Left kidney (tissue), 8 donors: ENCODE data around the gene RNU2-63P. TPM values are rescaled to one million over a fixed set of nuclear protein-coding genes. Genes with fewer than 3 reads are reported as not detected.
"Not testable (repeated sequence)": the region's sequence is repeated elsewhere in the genome, so short reads cannot be mapped to it uniquely, and the experiment has no call there.

Source experiments
- DNase-seq: peaks from one replicate; pipeline ENCODE4 v3.0.0-alpha.2; 2013
- long read RNA-seq, 8 donors: transcript quantifications; one replicate each; lab custom pipeline, GENCODE V29; 2026
- polyA plus RNA-seq: library from polyadenylated mRNA; unstranded; fragments of 120-200 nt; gene quantifications from one replicate; pipeline ENCODE4 v1.2.1, GENCODE V29; 2013; ENCODE audit not compliant: insufficient read length

Gene RNU2-63P
- polyA plus RNA-seq: not detected
- long read RNA-seq, donor 1, partial matches to known transcripts: 0 of 1 reads
- long read RNA-seq, donor 1, other reads (novel, unspliced or antisense): 0 of 1 reads
- long read RNA-seq, donor 2: 0 reads
- long read RNA-seq, donor 3: 0 reads
- long read RNA-seq, donor 4, partial matches to known transcripts: 0 of 1 reads
- long read RNA-seq, donor 4, other reads (novel, unspliced or antisense): 0 of 1 reads
- long read RNA-seq, donor 5, partial matches to known transcripts: 0 of 1 reads
- long read RNA-seq, donor 5, other reads (novel, unspliced or antisense): 0 of 1 reads
- long read RNA-seq, donor 6, partial matches to known transcripts: 0 of 1 reads
- long read RNA-seq, donor 6, other reads (novel, unspliced or antisense): 0 of 1 reads
- long read RNA-seq, donor 7, partial matches to known transcripts: 0 of 2 reads
- long read RNA-seq, donor 7, other reads (novel, unspliced or antisense): 0 of 2 reads
- long read RNA-seq, donor 8: 0 reads

DNA sequence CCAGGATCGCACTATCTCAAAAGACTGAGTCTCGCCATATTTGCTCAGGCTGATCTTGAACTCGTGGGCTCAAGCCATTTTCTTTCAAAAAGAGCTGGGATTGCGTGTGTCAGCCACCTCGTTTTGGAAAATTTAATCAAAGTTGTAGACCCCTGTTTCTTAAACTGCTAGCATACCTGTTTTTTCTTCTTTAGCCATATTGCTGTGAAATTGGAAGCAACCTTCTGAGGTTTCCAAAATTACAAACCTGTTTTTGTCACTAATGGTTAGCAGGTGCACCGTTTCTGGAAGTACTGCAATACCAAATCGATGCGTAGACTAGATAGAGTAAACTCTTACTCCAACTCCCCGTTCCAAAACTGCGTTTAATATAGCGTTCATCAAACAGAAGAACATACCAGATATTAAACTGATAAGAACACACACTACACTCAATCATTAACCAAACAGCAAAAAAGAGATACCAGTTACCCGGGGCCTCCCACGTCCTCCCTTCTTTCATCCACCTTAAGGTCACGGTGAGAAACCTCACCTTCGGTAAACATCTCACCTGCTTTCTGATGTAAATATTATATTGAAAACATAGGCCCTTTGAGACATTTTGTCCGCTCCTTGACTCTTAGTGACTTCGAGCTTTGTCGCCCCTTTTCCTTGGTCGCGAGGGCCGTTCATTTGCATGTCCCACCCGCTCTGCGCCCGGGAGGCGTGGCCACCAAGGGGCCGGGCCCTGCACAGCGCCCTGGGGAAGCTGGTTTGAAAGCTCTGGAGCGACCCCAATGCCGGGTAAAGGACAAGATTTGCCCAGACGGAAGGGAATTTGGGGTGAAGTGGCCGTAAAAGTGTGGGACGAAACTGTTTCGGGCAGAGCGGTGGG is at the start of gene RNU2-63P:
TSS of gene RNU2-63P (minus strand) at position 462 of the 874 bp plus-strand sequence.
- peak; percentile 79 for DNase-seq

DNA sequence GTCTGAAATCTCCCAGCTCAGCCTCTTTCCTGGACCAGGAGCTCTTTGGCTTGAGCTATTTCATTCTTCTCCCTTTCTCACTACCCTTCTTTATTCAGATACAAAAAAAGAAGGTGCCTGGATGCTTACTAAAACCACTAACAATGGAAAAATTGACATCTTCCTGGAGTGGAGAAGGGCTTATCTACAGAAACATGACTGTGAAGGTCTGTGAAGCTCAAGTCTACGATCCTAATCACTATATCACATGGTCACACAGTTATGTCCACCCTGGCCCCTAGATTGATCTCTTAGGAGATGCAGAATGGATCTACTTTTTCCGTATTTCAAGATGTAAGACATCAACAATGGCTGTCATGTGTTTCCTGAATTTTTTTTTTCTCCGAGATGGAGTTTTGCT is 44.9 kb upstream of the RNU2-63P start:
- no peak for DNase-seq

GRCh38 chr2:88060907-88061275 is 44.5 kb upstream of the RNU2-63P start:
- no peak for DNase-seq

- no peak for DNase-seq
These were observed 43.9 kb upstream of the RNU2-63P start for GRCh38 chr2:88059979-88060906.

- DNase-seq: no peak
These were observed 41.8 kb upstream of the RNU2-63P start for GRCh38 chr2:88058191-88058590.

DNA sequence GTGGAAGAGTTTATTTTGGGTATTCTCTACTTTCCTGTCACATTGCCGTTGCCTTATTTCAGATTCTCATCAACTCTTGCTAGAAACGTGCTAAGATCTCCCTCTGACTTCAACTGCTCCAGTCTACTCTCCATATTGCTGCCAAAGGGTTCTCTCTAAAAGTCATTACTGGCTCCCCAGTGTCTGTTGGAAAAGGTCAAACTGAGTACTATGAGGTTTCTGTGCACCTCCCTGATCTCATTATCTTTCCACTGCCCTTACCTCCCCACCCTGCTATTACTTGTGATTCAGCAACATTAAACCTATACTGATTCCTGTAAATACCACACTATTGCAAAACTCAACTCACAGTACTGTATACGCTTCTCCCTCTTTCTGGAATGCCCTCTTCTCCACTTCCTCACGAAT is 41.1 kb upstream of the RNU2-63P start:
- DNase-seq: no peak

DNA sequence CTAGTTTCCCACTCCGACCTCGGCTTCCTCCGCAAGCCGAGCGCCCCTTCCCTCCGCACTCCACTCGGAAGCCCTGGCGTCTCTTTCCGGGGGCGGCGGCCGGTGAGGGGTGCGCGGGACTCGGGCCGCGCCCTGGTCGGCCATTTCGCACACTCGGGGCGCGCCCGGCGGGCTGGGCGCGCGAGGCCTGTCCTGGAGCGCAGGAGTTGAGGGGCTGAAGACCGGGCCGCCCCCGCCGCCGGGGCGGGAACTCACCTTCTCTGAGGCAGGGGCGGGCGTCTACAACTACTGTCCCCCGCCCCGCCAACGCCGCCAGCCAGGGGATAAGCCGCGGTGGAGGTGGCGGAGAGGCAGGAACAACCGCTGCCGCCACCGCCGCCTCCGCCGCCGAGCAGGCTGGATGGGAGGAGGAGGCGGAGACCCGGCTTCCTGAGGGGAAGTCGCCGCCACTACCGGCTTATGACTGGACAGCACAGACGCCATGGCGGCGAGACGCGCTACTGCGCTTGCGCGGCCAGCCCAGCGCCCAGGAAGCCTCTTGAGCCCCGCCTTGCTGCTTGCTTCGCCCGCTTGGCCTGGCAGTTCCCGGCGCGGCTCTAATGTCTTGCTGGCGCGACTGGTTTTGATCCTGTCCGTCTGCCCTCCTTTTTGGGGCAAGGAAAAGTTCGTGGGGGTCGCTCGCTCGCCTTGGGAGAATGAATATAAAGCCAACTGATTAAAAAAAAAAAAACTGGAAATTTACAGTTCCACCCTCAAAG is 39.2 kb upstream of the RNU2-63P start, which contains the start of gene KRCC1:
TSS of gene KRCC1 (minus strand) at position 413 of the 758 bp plus-strand sequence. CDS start 27,220 bp downstream, outside the sequence.
- DNase-seq: peak; percentile 94

- peak; percentile 36 for DNase-seq
These were observed 38.5 kb upstream of the RNU2-63P start for GRCh38 chr2:88054782-88055370.

DNA sequence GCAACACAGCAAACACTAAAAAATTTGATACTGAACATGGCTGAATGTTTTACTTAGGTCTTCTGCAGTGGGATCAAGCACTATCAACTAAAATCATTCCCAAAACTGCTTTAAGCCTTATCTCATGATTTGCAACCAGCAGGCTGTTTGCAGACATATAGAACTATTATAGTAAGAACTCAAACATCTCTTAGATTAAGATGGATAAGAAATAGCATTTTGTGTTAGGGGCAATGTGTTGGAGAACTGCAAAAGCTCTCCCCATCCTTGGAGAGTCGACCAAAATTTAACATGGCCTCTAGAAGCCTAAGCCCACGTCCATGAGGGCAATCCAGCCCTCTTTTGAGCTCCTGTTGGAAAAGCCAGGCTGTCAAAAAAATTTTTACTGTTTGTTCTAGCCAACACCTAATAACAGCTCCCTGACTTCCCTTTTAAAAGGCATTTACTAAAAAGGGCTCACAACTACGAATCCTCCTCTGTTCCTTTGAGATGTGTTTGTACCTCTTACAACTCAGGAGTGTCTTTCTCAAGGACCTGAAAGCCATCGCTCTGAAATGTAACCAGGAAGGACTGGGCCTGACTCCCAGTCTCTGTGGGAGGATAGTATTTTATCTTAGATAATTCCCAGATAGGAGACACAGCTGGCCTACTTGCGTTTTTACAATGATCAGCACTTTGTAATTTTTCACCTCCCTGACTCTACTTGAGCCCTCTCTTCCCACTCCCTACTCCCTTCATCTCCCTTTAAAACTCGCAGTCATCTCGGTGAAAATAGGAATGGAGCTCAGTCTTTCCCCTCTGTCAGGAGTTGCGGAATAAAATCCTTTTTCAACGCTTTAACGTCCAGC is 37.8 kb upstream of the RNU2-63P start:
- no peak for DNase-seq

GRCh38 chr2:88053296-88053695 is 36.9 kb upstream of the RNU2-63P start:
- DNase-seq: no peak

- no peak for DNase-seq
These were observed 35.4 kb upstream of the RNU2-63P start for GRCh38 chr2:88051792-88052191.

- DNase-seq: no peak
These were observed 33.3 kb upstream of the RNU2-63P start for GRCh38 chr2:88049622-88050021.

DNA sequence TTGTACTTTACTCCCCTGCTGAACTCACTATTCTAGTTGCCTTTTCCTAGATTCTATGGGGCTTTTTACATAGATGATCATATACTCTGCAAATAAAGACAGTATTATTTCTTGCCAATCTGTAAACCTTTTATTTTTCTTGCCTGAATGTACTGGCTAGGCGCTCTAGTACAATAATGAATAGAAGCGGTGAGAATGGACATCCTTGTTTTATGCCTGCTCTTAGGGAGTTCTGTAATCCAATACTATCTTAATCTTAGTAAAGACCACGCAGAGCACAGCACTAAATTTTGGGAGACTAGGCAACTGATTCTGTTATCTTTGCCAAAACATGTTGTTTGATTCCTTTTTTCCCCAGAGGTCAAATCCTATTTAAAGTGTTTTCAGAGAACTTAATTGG is 32.2 kb upstream of the RNU2-63P start:
- no peak for DNase-seq

- not testable (repeated sequence) for DNase-seq
These were observed 29.2 kb upstream of the RNU2-63P start for GRCh38 chr2:88045561-88045960.

DNA sequence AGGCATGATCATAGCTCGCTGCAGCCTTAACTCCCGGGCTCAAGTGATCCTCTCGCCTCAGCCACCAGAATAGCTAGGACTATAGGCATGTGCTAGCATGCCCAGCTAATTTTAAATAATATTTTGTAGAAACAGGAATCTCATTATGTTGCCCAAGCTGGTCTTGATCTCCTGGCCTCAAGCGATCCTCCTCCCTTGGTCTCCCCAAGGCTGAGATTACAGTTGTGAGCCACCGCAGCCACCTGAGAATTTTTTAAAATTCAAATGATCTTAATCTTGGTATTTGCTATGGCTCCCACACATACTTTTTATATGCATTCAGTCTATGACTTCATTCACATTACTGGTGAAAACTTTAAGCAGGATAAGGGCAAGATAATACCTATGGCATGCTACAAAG is 26.1 kb upstream of the RNU2-63P start:
- no peak for DNase-seq

- no peak for DNase-seq
These were observed 22.1 kb upstream of the RNU2-63P start for GRCh38 chr2:88038263-88039105.

- no peak for DNase-seq
These were observed 20.3 kb upstream of the RNU2-63P start for GRCh38 chr2:88036606-88037005.

DNA sequence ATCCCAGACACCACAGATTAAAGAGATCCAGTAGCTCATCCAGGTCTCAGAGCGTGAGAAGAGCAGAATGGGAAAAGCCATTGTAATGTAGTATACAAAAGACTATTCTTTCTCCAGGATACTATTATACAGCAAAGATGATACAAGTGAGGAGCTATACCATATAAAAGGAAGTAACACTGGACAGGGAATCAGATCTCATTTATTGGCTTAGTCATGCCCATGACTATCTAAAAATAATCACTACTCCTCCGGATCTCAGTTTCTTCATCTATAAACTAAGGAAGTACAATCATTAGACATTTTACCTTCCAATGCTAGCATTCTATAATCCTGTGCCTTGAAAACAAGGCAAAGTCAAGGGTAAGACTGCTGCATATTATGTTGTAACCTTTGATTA is 19.8 kb upstream of the RNU2-63P start:
- no peak for DNase-seq
